GM21528 (cell line): Measurements from ENCODE around the gene CFHR4.
"Not testable (repeated sequence)": the region's sequence is repeated elsewhere in the genome, so short reads cannot be mapped to it uniquely, and the experiment has no call there.

Experiments
- ATAC-seq: cut with Tn5 transposase; IDR thresholded peaks from one replicate; pipeline ENCODE4 v1.9.1; 2021; ENCODE audit warnings: mild to moderate bottlenecking, moderate library complexity; ENCODE audit not compliant: unreplicated experiment, low FRiP score

The CFHR4 gene

GRCh38 chr1:196887515-196888239 lies at the start of gene CFHR4:
TSS of gene CFHR4 (plus strand) at chr1:196888052. CDS start at chr1:196888151, 99 bp downstream.
- ATAC-seq = peak; percentile 96

- ATAC-seq = not testable (repeated sequence)
Measured at GRCh38 chr1:196849613-196850492, 38.0 kb upstream of the CFHR4 start.

DNA sequence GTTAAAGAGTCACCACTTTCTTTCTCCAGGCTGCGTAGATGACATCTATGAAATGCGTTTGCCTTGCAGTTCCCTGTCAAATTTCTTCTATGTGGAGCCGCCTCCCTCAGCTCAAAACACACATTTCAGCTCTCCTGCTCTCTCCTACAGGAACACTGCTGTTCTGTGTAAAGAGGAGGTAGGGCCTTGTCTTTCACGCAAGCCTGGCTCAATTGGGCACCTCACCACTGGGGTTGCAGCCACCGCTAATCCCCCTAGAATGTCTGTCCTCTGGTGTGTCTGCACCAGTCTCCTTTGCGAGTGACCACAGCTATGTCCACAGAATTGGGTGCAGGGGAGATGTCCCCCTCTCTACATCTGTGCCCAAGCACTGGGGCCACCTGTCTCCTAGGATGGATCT lies 31.8 kb upstream of the CFHR4 start:
- ATAC-seq = no peak

- no peak for ATAC-seq
Measured at GRCh38 chr1:196857188-196857587, 30.7 kb upstream of the CFHR4 start.

GRCh38 chr1:196858811-196859210 lies 29.0 kb upstream of the CFHR4 start:
- no peak for ATAC-seq

GRCh38 chr1:196860323-196860884 lies 27.4 kb upstream of the CFHR4 start:
- ATAC-seq = no peak

- no peak for ATAC-seq
Measured at GRCh38 chr1:196861429-196861828, 26.4 kb upstream of the CFHR4 start.

GRCh38 chr1:196866974-196867373 lies 20.9 kb upstream of the CFHR4 start:
- no peak for ATAC-seq

DNA sequence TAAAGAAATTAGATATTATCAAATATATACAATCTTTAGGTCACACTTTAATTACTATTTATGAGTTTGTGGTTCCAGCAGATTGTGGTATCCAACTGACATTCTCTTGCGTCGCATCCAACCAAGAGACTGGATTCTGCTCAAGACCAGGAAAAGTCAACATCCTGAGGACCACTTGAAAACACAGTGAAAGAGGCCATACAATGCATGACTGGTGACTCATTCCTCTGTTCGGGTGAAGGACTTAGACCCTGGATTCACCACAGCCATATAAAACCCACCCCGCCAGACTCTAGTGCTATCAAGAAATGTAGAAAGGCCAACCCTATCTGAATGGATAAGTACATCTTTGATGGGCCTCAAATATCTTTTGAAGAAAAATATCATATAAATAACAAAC lies 14.5 kb upstream of the CFHR4 start:
- no peak for ATAC-seq

DNA sequence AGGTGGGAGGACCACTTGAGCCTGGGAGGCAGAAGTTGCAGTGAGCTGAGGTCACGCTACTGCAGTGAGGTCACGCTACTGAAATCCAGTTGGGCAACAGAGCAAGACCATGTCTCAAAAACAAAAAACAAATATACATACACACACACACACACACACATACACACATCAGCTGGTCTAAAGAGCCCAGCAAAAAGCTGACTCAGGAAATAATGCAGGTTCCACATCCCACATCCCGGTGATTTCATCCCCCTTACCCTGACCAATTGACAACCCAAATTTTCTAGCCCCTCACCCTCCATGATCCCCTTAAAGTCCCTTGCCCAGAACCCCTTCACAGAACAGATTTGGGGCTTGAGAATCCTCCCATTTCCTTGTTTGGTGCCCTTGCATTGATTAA lies 11.9 kb upstream of the CFHR4 start:
- no peak for ATAC-seq

DNA sequence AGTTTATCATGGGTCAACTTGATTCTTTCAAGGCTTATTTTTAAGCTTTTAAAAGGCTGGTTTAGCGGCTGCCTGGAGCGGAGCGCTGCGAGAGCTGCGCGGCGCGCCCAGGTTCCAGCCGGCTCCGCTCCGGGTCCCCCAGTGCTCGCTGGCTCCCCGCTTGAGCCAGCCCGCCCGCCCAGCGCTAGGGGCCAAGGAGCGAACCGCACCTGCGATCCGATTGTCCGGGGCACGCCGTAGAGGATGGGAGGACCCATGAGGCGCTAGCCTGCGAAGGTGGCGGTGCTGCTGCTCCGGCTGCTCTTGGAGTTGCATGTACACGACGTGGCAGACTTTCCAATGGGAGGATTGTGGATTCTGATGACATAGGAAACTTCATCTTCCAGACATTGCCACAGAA lies 9.9 kb upstream of the CFHR4 start:
- ATAC-seq = no peak

DNA sequence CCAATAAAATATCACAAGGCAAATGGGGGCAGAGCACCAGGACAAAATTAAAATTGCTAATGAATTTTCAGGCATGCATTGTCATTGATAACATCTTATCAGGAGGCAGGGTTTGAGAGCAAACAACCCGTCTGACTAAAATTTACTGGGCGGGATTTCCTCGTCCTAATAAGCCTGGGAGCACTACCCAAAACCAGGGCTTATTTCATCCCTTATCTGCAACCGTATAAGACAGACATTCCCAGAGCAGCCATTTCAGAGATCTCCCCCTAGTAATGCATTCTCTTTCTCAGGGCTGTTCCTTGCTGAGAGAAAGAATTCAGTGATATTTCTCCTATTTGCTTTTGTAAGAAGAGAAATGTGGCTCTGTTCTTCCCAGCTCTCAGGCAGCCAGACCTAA lies 1.3 kb upstream of the CFHR4 start:
- ATAC-seq = not testable (repeated sequence)

DNA sequence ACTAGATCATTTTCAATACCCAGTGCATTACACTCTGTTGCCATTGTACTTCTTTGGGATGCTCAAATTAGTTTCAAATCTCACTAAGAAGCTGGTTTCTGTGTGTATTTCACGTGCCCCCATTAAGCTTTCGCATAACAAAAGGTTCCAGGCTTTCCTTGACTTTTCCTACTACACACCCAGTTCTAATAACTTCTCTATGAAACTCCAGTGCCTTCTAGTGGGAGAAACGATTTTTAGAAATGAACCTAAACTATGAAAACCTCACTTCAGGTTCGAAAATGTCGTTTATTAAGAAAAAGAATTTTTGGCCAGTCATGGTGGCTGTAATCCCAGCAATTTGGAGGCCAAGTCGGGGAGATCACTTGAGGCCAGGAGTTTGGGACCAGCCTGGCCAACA lies 2.8 kb downstream of the CFHR4 start:
- ATAC-seq = no peak

GRCh38 chr1:196891251-196891650 lies 3.4 kb downstream of the CFHR4 start:
- no peak for ATAC-seq

DNA sequence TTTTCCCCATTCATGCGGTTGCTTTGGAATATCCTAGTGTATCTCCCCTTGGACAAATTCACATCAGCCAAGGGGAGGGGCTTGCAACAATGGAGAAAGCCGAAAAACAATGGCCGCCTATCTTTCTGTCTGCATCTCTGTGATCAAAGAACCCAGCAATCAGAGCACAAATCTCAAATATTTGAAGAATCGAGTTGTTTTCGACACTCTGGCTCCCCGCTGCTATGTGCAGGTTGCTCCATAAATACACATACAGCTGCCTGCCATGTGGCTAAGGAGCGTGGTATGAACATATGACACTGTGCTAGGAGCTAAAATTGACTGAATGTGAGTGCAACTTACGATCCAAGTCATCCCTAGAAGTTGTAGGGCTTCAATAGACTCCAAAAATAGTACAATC lies 8.5 kb downstream of the CFHR4 start:
- no peak for ATAC-seq

DNA sequence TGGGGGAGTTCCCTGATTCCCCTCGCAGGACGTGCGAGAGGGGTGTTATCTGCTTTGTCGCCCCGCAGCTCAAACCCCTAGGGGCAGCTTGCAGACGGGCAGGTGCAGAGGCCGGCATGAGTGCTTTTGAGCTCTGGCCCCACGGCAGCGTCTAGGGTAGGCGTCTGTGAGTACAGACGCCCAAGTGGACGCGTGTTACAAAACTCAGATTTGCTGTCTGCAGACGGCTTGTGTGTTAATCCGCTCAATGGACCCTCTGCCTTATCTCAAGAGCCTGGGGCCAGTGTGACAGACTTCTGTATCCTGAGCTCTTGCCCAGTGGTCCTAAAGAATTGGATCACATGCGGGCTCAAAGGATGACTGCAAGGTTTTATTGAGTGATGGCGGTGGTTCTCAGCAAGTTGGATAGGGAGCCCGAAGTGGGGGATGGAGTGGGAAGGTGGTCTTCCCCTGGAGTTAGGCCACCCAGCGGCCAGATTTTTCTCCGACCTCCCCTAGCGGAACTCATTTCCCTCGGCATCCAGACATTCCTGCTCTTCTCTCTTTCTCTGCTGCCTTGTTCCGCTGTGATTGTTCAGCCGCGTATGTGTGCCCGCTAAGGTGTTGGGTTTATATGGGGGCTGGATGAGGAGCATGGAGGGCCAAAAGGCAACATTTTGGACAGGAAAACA lies 9.4 kb downstream of the CFHR4 start:
- no peak for ATAC-seq

DNA sequence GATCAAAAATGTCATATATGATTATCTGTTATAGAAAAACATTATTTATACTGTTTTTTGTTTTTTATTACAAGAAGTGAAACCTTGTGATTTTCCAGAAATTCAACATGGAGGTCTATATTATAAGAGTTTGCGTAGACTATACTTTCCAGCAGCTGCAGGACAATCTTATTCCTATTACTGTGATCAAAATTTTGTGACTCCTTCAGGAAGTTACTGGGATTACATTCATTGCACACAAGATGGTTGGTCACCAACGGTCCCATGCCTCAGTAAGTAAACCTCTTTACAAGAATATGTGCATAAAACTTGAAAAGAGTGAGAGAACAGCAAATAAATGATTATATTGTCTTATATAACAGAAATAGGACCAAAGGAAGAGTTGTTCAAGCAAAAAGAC lies 14.5 kb downstream of the CFHR4 start:
- ATAC-seq = no peak

GRCh38 chr1:196910215-196910614 lies 22.4 kb downstream of the CFHR4 start:
- no peak for ATAC-seq

GRCh38 chr1:196912283-196912682 lies 24.4 kb downstream of the CFHR4 start:
- ATAC-seq = not testable (repeated sequence)

DNA sequence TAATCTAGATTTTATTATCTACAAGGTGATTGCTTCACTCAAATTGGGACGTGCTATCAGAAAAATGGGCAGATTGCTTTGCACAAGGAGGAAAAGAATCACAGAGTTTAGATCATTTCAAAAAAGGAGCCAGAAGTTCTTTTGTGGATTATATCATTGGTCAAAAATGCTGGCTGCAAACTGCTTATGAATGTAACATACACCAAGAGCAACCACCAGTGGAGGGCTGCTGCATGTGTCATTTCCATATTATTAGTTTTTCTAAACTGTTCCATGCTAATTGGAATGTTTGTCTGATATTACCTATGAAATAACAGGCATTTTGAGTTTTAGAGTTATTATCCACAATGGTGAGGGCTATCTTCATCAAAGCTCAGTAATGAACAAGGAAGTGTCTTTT lies 39.0 kb downstream of the CFHR4 start:
- ATAC-seq = not testable (repeated sequence)

- ATAC-seq = not testable (repeated sequence)
Measured at GRCh38 chr1:196932853-196933252, 45.0 kb downstream of the CFHR4 start.
